CD4-positive, alpha-beta T cell treated with Interferon gamma for 1 hour (primary cell): ENCODE data around the gene FAM20C.
A peak's percentile ranks its signal among the peaks of the same experiment; 100 is the strongest.

ENCODE experiments used
- DNase-seq: peaks from one replicate; pipeline ENCODE4 v3.0.0-alpha.2; 2020

The FAM20C gene

DNA sequence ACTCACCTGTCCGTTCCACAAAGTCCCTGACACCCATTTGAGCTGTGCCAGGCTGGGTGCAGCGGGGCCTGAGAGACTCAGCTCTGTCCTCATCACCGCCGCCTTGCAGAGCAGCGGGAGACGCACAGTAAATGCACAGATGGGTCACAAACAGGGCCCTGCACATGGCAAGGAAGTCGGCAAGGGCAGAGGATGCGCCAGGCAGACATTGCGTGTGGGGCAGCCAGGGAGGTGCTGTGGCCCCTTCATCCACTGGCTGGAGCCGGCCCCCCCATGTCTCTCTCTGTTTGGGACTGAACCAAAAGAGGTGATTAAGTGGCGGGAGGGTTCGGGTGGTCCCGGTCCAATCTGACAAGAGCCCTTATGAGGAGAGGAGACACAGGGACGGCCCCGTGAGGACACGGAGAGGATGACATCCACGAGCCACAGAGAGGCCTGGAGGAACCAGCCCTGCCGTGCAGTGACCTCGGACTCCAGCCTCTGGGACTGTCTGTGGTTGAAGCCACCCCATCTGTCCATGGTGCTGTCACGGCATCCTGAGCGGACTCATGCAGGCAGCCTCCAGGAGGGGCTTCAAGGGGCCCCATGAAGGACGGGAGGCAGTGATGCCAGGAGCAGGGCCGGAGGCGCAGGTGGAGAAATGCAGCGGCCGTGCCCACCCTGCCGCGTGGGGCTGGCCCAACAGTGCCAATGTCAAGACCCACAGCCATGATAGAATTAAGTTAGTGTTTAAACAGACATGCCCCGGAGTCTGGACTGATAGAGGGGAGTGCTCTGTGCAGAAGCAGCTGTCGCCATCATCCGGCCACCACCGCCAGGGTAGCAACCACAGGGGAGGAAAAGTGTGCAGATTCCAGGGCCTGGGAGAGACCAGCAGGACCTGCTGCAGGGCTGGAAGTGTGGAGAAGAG is 69.2 kb downstream of the FAM20C start:
- DNase-seq, result no peak

DNA sequence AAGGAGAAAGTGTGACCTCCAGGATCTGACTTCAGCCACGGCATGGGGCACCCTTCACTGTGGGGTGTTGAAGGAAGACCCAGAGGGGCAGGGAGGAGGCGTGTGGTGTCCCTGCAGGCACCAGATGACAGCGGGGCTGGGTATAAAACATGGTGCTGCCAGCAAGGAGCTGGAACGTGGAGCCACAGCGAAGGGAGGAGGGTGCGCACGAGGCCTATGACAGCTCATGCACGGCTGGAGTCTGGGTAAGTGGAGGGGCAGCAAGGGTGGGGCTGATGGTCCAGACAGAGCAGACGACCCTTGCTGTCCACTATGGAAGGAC is 69.8 kb downstream of the FAM20C start:
- no peak for DNase-seq

DNA sequence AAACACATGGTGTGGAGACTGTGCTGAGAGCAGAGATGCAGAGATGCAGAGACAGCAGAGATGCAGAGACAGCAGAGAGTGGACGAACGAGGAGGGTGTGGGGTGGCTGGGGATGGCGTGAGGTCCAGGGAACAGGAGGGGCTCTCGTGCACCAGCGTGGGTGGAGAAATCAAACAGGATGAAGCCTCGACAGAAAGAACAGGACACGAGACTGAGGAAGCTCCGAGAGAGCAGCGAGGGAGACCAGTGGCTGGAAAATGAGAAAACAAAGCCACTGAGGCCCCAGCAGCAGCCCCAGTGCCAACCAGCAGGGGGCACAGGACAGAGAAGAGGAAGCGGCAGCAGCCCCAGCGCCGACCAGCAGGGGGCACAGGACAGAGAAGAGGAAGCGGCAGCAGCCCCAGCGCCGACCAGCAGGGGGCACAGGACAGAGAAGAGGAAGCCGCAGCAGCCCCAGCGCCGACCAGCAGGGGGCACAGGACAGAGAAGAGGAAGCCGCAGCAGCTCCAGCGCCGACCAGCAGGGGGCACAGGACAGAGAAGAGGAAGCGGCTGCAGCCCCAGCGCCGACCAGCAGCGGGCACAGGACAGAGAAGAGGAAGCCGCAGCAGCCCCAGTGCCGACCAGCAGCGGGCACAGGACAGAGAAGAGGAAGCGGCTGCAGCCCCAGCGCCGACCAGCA is 70.4 kb downstream of the FAM20C start:
- DNase-seq, result peak; percentile 39

DNA sequence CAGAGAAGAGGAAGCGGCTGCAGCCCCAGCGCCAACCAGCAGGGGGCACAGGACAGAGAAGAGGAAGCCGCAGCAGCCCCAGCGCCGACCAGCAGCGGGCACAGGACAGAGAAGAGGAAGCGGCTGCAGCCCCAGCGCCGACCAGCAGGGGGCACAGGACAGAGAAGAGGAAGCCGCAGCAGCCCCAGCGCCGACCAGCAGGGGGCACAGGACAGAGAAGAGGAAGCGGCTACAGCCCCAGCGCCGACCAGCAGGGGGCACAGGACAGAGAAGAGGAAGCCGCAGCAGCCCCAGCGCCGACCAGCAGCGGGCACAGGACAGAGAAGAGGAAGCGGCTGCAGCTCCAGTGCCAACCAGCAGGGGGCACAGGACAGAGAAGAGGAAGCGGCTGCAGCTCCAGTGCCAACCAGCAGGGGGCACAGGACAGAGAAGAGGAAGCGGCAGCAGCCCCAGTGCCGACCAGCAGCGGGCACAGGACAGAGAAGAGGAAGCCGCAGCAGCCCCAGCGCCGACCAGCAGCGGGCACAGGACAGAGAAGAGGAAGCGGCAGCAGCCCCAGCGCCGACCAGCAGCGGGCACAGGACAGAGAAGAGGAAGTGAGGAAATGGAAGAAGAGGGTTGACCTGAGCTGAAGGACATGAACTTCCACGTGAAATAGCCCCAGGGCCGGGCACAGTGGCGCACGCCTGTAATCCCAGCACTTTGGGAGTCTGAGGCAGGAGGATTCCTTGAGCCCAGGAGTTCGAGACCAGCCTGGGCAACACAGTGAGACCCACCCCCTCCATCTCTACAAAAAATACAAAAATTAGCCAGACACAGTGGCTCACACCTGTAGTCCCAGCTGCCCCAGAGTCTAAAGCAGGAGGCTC is 71.3 kb downstream of the FAM20C start:
- peak; percentile 18 for DNase-seq

DNA sequence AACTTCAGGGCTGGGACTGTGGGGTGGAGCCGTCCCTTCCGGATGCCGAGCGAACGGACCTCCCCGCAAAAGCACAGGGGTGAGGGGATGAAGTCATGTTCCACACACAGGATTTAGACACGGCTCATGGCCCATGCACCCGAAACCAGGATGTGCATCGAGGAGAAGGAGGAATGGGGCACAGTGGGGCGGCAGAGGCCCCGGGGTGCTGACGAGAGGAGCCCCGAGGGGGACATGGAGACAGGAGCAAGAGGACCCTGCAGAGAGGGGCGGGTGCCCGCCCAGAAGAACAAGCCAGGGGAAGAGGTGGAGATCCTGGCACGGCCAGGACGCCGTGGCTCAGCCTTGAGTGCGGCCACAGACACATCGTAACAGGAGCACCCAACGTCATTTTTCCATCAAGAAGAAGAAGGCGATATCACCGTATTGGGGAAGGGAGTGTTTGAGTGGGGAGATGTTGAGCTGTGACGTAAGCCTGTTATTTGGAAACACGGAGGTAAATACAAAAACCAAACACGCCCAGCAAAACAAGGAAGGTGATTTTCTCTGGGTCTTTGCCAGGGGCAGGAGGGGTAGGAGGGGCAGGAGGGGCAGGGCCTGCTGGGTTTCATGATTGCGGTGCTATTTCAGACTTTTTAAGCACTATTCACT is 72.3 kb downstream of the FAM20C start:
- DNase-seq, result no peak

DNA sequence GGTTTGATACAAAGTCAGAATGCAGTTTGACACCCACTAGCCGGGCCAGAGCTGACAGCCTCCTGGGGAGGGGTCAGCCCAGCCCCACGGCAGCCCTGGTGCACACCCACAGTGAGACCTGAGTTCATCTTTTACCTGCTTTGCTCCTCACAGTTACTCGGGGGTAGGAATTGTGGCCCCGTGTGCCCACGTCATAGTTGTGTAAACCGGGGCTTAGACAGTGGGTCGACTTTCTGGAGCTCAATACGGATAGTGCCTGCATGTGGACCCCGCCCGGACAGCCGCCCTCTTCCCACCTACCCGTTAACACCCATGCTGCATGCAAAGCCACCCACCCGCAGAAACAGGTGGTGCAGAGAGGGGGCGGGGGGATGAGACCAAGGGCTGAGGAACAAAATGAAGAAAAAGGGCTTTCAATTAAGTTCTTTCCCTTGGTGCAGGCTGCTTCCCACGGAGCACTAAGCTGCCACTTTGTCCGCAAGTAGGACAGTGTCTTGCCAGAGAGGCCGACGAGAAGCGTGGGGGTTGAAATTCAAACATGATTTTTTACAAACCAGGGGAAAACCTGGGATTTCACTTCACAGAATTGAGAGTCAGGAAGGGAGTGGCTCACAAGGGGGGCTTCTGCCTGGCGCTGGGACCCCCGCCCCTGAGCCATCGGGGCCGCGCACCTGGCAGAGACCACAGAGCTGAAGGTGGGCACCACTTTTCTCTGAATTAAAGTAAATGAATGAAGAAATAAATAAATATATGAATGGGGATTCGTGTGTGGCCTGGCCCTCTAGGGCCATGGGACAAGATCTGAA is 73.0 kb downstream of the FAM20C start:
- DNase-seq, result no peak

DNA sequence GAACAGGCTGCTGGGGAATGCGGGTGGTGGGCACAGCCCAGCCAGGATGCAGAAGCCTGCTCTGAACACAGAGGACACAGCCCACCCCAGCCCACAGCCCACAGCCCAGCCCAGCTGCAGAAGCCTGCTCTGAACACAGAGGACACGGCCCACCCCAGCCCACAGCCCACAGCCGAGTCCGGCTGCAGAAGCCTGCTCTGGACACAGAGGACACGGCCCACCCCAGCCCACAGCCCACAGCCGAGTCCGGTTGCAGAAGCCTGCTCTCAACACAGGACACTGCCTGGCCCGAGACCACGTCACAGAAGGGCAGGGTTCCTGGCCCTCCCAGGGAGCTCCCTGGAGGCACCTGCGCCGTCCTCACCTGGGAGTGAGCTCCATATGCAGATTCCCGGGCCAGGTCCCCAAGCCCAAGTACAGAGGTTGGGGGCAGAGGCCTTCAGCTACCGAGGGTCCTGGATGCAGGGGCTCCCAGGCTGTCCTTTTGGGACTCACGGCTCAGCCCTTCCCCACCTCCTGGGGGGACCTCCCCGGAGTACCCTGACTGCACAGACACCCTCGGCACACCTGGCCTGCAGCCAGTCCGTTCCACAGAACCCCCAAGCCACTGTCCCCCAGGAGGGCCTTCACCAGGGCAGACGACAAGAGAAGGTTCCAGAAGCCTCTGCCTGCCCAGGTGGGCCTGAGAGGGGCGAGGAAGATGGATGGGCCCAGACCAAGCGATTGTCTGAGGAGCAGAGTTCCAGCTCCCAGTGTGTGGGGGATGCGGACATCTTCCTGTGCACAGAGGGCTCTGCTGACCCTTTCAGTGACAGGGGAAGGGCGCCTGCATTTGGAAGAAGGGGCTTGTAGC is 73.9 kb downstream of the FAM20C start:
- no peak for DNase-seq

DNA sequence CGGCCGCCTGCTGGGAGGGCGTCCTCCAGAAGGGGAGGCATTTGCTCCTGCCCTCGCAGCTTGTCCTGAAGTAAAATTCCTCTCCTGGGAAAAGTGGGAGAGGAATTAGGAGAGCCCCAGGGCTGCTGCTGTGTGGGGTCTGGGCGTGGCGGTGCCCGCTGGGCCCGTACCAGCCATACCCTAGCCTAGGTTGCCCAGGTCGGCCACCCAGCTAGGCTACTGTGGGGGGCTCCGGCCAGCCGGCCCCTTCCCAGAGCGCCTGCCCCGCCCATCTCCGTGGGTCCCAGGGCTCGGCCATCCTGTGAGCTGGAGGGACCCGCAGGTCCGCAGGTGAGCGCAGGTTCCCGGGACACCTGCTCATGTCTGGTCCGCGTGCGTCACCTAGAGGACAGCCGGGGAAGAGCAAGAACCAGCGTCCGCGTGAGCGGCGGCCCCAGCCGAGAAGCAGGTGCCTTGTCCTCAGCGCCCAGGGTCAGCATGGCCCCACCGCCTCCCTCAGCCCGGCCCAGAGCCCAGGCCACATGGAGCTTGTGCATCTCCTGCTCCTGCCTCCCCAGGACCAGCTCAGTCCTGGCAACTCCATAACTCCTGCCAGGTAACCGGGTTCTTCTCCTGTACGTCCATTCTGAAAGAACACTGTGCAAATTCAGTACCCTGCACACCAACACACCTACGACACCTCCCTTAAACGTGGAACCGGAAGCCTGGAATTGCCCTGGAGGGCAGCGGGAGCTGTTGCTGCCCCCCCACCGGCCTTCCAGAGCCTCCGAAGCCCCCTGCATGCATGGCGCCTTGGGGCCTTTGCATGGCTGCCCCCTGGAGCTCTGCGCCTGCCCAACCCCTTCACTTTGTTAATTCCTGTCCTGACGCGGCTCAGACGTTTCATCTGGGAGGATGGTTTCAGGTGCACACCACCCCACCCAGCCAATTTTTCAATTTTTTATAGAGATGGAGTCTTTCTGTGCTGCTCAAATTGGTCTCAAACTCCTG is 74.8 kb downstream of the FAM20C start:
- no peak for DNase-seq

DNA sequence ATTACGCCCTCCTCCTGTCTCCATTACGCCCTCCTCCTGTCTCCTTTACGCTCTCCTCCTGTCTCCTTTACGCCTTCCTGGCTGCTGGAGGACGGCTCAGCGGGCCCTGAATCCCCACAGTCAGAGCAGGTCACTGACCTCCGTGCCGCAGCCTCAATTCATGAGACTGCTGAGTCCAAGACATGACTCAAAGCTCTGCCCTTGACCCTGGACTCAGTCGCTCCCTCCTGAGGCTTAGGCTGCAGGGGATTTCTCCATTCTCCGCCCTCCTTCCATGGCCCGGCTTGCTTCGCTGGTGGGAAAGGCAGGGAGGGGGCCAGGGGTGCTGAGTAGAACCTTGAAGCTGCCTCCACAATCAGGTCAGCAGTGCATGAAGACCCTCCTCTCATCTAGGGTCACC is 76.6 kb downstream of the FAM20C start:
- DNase-seq, result no peak

DNA sequence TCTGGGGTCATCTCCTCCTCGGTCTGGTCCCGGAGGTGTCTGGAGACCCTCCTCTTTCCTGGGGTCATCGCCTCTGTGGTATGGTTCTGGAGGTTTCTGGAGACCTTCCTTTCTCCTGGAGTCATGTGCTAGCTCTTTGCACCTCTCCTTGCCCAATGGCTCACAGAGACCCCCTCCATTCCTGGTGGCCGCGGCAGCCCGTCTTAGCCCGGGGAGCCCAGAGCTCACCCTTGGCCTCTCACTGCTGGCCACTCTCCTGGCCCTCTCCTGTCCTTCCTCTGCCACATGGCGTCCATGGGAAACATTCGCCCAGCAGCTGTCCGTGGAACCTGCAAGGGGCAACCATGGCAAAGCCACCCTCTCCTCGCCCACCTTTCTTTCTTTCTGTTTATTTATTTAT is 77.3 kb downstream of the FAM20C start:
- no peak for DNase-seq

DNA sequence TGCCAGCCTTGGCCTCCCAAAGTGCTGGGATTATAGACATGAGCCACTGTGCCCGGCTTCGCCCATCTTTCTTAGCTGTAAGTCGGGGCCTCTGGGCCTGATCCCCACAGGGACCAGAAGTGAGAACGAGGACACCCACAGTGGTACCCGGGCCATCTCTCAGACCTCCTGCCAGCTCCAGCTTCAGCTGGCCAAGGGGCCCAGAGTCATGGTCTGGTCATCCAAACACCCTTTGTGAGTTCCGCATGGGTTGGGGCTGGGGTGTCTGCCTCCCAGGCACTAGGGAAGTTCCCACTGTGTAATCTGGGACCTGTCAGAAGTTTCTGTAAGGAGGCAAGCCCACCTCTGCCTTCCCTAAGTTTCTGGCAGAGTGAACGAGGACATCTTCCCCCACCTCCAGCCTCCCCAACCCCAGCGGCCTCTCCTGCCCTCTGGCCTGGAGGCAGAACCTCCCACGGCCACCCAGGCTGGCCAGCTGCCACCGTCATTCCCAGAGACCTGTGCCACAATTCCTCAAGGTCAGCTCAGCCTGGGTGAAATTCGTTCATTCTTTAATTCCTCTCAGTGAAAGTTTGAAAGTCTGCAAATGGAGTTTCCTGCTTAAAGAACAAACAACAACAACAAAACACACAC is 78.1 kb downstream of the FAM20C start:
- DNase-seq, result no peak

DNA sequence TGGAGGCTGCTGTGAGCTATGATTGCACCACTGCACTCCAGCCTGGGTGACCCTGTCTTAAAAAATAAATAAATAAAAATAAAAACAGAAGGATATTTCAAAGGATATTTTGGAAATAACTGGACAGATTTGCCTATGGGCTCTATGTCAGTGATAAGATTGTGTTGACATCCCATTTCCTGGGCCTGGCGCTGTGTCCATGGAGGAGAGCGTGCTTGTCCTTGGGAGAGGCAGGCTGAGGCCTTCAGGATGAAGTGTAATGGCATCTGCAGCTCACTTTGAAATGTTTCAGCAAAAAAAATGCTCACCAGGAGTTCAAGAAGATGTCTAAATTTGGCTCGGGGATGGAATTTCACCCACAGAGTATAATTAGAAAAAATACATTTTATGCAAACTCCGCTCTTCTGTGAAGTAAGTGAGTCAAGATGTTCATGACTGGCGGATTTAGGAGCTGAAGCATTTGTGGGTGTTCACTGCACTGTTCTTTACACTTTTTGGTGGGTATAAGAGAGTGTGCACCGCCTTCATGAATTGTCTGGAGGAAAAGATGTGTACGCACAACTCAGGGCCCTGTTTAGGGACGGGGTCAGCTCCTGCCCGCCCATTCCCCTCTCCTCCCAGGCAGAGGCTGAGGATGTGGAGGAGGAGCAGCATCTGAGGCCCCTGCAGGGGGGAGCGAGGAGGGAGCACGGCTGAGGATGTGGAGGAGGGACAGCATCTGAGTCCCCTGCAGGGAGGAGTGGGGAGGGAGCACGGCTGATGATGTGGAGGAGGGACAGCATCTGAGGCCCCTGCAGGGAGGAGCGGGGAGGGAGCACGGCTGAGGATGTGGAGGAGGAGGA is 79.1 kb downstream of the FAM20C start:
- DNase-seq, result no peak

DNA sequence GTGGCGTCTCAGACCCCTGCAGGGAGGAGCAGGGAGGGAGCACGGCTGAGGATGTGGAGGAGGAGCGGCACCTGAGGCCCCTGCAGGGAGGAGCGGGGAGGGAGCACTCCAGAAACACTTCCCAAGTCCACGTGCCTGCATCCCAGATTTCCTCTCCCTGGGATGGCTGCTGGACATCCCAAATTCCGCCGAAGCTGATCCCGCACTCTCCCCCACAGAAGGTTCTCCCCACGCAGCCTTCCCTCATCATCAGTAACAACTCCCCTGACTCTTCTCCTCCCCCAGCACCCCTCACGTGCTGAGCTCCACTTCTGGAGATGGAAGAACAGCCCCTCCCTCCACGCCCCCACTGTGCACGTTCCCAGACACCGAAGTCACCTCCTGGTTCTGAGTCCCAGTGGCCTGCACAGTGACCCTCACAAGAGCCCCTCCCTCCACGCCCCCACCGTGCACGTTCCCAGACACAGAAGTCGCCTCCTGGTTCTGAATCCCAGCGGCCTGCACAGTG is 79.8 kb downstream of the FAM20C start:
- no peak for DNase-seq

DNA sequence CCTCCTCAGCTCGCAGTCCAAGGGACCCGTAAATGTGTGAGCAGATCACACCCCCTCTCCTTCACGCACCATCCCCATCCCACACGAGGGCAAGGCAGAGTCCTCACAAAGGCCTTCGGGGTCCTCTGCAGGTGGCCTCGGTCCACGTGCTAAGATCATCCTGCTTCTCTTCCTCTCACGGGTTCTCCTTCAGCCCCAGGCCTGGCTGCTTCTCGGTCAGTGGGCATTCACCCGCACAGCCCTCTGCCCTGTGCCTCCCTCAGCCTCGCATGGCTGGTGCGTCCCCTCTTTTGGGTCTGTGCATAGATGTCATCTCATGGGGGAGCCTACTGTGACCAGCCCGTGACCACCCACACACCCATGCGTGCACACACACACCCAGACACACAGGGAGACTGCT is 80.3 kb downstream of the FAM20C start:
- no peak for DNase-seq

DNA sequence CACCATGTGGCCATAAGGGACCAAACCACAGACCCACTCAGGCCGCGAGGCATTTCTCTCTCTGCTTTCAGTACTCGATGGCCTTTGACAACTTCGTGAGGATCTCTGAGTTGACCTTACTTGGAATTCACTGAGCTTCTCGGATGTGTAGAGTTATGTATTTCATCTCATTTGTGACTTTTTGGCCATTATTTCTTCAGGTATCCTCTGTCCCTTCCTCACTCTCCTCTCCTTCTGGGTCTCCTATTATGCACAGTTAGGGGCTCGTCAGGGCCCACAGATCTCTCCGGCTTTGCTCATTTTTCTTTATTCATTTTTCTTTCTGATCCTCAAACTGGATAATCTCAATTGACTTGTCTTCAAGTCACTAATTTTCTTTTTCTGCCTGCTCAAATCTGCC is 81.0 kb downstream of the FAM20C start:
- DNase-seq, result no peak

DNA sequence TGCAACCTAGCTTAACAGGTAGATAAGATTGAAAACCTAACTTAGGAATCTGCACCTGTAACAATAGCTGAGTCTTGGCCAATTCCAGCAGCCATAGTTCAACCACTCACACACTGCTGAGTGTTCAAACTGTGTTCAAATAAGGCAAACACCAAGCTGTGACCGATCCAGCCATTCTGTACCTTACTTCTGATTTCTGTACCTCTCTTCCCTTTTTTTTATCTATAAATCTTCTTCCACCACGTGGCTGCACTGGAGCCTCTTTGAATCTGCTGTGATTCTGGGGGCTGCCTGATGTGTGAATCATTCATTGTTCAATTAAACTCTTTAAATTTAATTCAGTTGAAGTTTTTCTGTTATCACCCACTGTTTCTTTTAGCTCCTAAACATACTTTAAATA is 81.9 kb downstream of the FAM20C start:
- DNase-seq, result no peak

DNA sequence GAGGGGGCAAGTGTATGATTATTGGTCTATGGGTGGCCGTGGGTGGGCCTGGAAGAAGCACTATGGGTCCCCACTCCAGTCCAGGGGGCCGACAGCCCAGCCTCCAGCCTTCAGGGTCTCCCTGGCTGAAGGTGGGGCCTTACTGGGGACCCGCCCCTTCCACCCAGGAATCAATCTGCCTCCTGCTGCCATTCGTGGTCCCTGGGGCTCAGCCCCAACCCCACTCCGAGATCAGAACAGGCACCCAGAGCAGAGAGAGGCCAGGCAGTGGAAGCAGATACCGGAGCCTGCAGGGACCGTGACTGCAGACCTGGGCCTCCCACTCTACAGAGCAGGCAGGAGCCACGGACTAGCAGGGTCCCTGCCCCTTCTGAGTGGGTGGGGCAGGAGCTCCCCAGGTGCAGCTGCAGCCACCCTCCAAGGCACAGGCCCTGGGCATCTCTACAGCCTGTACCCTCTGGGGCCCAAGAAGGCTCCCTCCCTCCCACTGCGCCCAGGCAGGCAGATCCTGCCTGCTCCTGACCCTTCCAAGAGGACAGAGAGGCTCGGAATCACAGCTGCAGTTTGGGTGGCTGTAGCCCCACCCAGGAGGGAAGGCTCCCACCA is 84.0 kb downstream of the FAM20C start:
- no peak for DNase-seq

DNA sequence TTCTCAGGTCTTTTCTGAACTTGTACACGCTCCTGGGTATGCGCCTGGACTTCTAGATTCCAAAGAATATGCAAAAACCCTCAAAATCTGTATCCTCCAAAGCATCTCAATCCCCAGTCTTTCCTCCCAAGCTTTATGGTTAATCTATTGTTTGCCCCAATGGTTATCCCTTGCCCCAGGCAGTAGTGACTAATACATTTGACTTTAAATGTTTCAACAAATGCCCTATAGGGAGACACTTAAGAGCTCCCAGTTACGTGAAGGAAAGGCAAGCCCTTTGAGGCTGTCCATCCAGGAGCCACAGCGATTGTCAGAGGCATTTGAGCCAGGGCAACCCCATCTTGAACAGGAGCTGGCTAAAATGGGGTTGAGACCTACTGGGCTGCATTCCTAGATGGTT is 84.9 kb downstream of the FAM20C start:
- no peak for DNase-seq
